Right cardiac atrium (tissue), 5 donors: ENCODE results near the gene SLC6A8. TPM values are rescaled to one million over a fixed set of nuclear protein-coding genes. Genes with fewer than 3 reads are reported as not detected.
"Not testable (repeated sequence)": the region's sequence is repeated elsewhere in the genome, so short reads cannot be mapped to it uniquely, and the experiment has no call there.

Experiments used
- ATAC-seq, 2 donors: fragments of 200-7000 bp; cut with Tn5 transposase; one replicate each; pipeline versions ENCODE4 v1.8.0 to v1.9.1; 2020; ENCODE audit warnings: moderate library complexity in 2 of 2, mild to moderate bottlenecking in 1 of 2
- DNase-seq, 3 donors: peaks; one replicate each; pipeline ENCODE4 v3.0.0-alpha.2; 2020
- H3K27ac ChIP-seq: one replicate; pipeline ENCODE4 v1.5.1; 2013; ENCODE audit warnings: mild to moderate bottlenecking, low read length, control low read depth, moderate library complexity
- H3K27me3 ChIP-seq: one replicate; pipeline ENCODE4 v1.6.1; 2013; ENCODE audit not compliant: control insufficient read depth, insufficient read depth
- H3K4me1 ChIP-seq: one replicate; pipeline ENCODE4 v1.6.1; 2013; ENCODE audit warnings: low read length; ENCODE audit not compliant: control insufficient read depth, insufficient read depth
- H3K4me3 ChIP-seq: one replicate; pipeline ENCODE4 v1.5.1; 2013; ENCODE audit warnings: low read length, control low read depth
- H3K9me3 ChIP-seq: one replicate; pipeline ENCODE4 v1.6.1; 2013; ENCODE audit warnings: low read length; ENCODE audit not compliant: control insufficient read depth
- WGBS: extraction: QIAGEN DNeasy Blood & Tissue Kit; methylation state at CpG from one replicate; pipeline ENCODE4 v1.1.7; 2013; 5-methylcytosine and 5-hydroxymethylcytosine counted together
- intact Hi-C, 4 donors: fragments of 100-400 bp; cut with DNase I; formaldehyde crosslinking; loops; one replicate each; pipeline versions ENCODE4 v1.11.0 to v1.14.0; 2022 to 2023
- polyA plus RNA-seq: library from polyadenylated mRNA; stranded (reverse); fragments of 200-250 nt; gene quantifications from one replicate; pipeline ENCODE4 v1.2.3, GENCODE V29; 2013
- total RNA-seq, 4 donors: library from RNA; stranded (reverse); fragmentation: NEBNext Ultra II Directional; extraction: Animal tissue kit (Norgen Biotek cat#: 25700); gene quantifications; one replicate each; pipeline ENCODE4 v1.2.1, GENCODE V29; 2021
- donor health status: healthy with polysubstance abuse.
- donor health status: DM: no; HTN: yes; CAD: no.
- donor health status: DM: no; HTN: no; CAD: no.
- donor health status: DM: no; HTN: yes; CAD: no; lungs with severe emphysema.
- donor health status: DM: yes; HTN: yes; CAD: no.

The SLC6A8 gene
- total and polyA plus RNA-seq, 5 donors, result 107 to 191 (median 140) TPM

DNA sequence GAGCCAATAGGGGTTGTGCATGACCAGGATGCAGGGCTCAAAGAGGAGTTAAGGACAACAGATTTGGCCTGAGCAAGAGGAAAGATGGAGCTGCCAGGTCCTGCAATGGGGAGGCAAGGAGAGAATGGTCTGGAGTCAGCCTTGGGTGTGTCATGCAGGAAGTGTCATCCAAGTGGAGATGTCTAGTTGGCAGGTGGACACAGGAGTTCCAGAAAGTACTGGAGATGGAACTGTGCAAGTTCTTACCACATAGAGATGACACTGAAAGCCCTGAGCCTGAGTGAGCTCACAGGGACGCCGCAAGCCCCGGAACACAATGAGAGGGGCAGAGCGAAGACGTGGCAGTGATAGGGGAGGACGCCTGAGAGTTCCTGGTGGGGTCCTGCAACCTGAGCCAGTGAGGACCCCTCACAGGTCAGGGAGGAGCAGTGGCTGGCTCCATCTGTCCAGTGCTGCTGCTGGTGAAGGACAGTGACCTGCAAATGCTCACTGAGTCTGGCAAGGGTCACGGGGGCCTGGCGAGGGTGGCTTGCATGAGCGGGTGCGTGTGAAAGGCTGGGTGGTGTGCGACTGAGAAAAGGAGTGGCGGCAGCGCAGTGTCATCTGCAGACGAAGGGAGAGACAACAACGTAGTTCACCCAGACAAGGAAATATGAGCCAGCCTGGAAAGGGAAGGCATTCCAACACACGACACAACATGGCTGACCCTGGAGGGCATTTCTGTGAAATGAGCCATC lies 9.4 kb downstream of the SLC6A8 start:
- H3K27me3 ChIP-seq, ATAC-seq, H3K4me3 ChIP-seq, H3K4me1 ChIP-seq, H3K27ac ChIP-seq, intact Hi-C loops, H3K9me3 ChIP-seq: not testable (repeated sequence)
- peak in 1 of 3 donors; percentile 43 for DNase-seq
- WGBS, result 77% methylated on average over 16 of the region's 16 CpGs

DNA sequence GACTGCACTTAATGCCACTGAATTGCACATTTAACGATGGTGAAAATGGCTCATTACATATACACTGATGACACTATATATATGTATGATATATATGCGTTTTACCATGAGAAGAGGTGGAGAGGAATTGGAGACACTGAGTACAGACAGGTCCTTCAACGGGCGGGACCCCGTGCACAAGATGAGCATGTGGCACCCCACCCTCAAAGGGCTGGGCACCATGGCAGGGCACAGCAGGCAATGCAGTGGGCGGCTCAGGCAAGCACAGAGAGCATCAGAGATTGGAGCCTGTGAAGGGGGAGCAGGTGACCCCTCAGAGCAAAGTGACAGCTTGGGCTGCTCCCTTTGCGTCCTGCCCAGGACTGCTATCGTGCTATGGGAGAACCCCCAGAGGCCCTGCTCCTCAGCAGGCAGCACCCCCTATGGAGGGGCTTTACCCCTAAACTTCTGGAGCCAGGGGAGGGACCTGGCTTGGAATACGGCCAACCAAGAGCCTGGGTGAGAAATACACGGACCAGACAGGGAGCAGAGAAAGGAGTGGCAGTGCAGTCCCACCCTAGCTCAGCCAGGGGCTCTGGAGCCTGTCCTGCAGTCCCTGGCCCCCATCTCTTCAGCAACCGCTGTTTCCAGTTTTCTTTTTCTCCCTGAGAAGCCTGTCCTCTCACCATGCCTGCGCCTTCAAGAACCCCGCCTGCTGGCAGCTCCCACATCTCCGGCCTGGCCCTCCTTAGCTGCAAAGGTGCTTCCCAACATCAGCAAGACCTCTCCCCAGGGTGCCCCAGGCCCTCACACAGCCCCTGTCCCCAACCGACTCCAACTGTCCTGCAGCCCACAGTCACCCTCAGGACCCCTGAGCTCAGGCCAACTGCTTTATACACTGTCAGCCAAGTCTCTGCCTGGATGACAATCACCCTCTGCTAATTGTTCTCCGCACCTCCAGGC lies 10.5 kb downstream of the SLC6A8 start:
- no peak for ATAC-seq
- no peaks in the 10 kb centered on the region for H3K27me3 ChIP-seq
- H3K27ac ChIP-seq, result peak overlapping the region; percentile 80
- 81% methylated on average over 14 of the region's 16 CpGs for WGBS
- intact Hi-C loops, result no loop called here
- H3K9me3 ChIP-seq, result no peaks in the 10 kb centered on the region
- DNase-seq, result peak in 1 of 3 donors; percentile 26
- no peak overlapping the region for H3K4me3 ChIP-seq
- H3K4me1 ChIP-seq, result no peaks in the 10 kb centered on the region

- 74% methylated on average over 15 of the region's 16 CpGs for WGBS
- H3K27me3 ChIP-seq, ATAC-seq, H3K4me3 ChIP-seq, H3K9me3 ChIP-seq, H3K4me1 ChIP-seq, intact Hi-C loops: not testable (repeated sequence)
- DNase-seq, result peak in 1 of 3 donors; percentile 25
- peak overlapping the region; percentile 80 for H3K27ac ChIP-seq
Measured at GRCh38 chrX:153699210-153699783, 11.6 kb downstream of the SLC6A8 start.

- peak overlapping the region; percentile 94 for H3K27ac ChIP-seq
- H3K4me3 ChIP-seq, H3K27me3 ChIP-seq, H3K9me3 ChIP-seq, intact Hi-C loops, H3K4me1 ChIP-seq: not testable (repeated sequence)
- 54% methylated on average over 18 of the region's 18 CpGs for WGBS
- ATAC-seq (peak; percentile 60), DNase-seq (peak in 1 of 3 donors; percentile 66)
Measured at GRCh38 chrX:153699784-153700371, 12.2 kb downstream of the SLC6A8 start.

- intact Hi-C loops, result no loop called here
- H3K9me3 ChIP-seq, result no peaks in the 10 kb centered on the region
- peak overlapping the region; percentile 94 for H3K27ac ChIP-seq
- no peak overlapping the region for H3K4me3 ChIP-seq
- DNase-seq, result peak in 2 of 3 donors; percentile 32 to 50
- no peaks in the 10 kb centered on the region for H3K4me1 ChIP-seq
- ATAC-seq, result peak; percentile 5 to 29
- H3K27me3 ChIP-seq, result no peaks in the 10 kb centered on the region
- 62% methylated on average over 15 of the region's 15 CpGs for whole genome bisulfite sequencing
Measured at GRCh38 chrX:153700376-153700945, 12.7 kb downstream of the SLC6A8 start.

GRCh38 chrX:153700967-153701366 lies 13.2 kb downstream of the SLC6A8 start:
- peak in 2 of 3 donors; percentile 18 to 46 for DNase-seq

DNA sequence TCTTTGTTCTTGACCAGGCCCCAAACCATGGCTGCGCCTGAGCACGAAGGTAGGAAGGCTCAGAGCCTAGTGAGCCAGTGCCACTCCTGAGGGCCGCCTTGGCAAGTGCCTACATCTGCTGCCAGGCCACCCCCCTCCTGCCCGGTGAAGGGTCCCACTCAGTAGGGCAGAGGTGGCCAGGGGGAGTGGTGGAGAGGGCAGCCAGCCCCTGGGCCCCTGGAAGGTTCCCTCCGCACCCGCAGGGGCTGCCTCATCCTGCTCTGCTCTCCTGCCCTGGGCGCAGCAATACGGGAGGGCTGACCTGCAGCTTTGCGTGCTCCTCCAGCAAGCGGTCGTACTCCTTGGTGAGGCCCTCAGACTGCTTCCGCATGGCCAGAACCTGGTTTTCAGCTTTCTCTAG lies 14.0 kb downstream of the SLC6A8 start:
- Histone ChIP-seq H3K27me3 (no peaks in the 10 kb centered on the region), H3K4me1 (no peaks in the 10 kb centered on the region), H3K4me3 (no peak overlapping the region), H3K27ac (no peak overlapping the region), H3K9me3 (no peaks in the 10 kb centered on the region)
- ATAC-seq (no peak), DNase-seq (peak in 2 of 3 donors; percentile 22 to 51)
- intact Hi-C loops, result no loop called here
- WGBS, result 99% methylated on average over 12 of the region's 12 CpGs

More at GRCh38 chrX:153700967-153701366, 13.2 kb downstream of the SLC6A8 start:
- Histone ChIP-seq H3K27ac (peak overlapping the region; percentile 94), H3K4me1 (no peaks in the 10 kb centered on the region), H3K27me3 (no peaks in the 10 kb centered on the region), H3K9me3 (no peaks in the 10 kb centered on the region), H3K4me3 (no peak overlapping the region)
- no peak for ATAC-seq
- 69% methylated on average over 6 of the region's 6 CpGs for WGBS
- intact Hi-C loops, result no loop called here

DNA sequence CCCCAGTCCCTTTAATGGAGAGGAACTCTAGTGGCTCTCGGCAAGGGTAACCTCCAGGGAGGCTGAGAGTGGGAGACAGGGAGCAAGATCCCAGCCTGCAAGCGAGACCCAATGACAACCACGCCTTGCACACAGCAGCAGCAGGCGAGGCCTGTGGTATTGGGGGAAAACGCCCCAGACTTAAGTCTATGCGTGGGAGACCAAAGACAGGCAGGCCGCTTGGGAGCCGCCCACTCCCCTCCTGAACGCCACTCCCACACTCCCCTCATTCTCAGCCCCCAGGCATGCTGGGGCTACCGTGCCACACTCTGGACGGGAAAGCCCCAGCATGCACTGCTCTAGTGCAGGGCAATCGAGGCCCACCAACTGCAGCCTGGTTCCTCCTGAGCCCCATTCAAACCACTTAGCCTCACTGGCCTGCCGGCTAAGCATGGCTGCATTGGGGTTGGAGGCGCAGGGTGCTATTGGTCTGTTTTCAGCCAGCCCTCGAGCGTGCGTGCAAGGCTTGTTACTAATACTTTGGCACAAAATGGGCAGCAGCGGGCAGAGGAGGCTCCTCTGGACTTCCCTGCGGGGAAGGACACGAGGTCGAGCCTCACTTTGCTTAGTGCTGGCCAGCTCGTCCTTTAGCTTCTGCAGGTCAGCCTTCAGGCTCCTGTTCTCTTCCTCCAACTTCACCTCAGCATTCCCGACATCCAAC lies 14.8 kb downstream of the SLC6A8 start:
- no peaks in the 10 kb centered on the region for H3K4me1 ChIP-seq
- DNase-seq (peak in 1 of 3 donors; percentile 27), ATAC-seq (no peak)
- H3K27ac ChIP-seq, result no peak overlapping the region
- no peak overlapping the region for H3K4me3 ChIP-seq
- no peaks in the 10 kb centered on the region for H3K9me3 ChIP-seq
- 81% methylated on average over 23 of the region's 23 CpGs for WGBS
- intact Hi-C loops, result no loop called here
- H3K27me3 ChIP-seq, result no peaks in the 10 kb centered on the region

DNA sequence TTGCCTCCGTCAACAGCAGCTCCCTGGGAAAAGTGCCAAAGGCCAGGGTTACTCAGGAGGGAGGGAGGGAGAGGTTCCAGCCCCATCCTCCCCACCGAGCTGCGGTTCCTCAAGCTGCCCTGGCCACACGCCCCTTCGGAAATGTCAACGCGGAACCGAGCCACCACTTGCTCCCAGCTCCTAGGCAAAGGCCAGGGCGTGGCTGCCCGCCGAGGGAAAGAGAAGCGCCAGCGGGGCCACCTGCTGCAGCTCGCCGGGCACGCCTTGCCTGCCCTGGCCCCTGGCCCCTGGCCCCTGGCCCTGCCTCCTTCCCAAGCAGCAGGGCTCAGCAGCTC lies 15.3 kb downstream of the SLC6A8 start:
- Histone ChIP-seq H3K4me1 (no peaks in the 10 kb centered on the region), H3K4me3 (no peak overlapping the region), H3K27me3 (no peaks in the 10 kb centered on the region), H3K9me3 (no peaks in the 10 kb centered on the region), H3K27ac (peak overlapping the region; percentile 19)
- ATAC-seq (peak in 1 of 2 donors; percentile 12), DNase-seq (peak; percentile 70 to 75 (median 75))
- 48% methylated on average over 16 of the region's 16 CpGs for WGBS
- intact Hi-C loops, result no loop called here

DNA sequence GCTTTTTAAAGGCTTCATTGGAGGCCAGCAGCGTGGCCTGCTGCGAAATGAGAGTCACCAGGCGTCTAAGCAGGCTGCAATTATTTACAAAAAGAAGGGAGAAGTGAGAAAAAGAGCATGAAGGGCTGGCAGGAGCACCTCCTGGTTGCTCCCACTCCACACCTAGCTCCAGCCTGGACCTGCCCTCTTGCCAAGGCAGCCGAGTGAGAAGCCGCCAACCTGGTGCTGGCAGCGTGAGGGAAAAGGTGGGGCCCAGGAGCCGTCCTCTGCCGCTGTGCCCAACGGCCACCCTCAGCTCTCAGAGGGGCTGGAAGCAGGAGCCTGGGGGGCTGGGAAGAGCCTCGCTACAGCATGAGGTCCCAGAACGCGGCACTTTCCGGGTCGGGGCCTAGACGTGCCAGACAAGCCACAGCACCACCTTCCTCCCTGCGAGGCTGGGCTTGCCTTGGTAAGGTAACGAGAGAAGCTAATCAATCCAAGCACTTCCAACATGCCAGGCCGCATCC lies 16.3 kb downstream of the SLC6A8 start:
- H3K4me3 ChIP-seq, result no peak overlapping the region
- H3K4me1 ChIP-seq, result no peaks in the 10 kb centered on the region
- DNase-seq (peak in 2 of 3 donors; percentile 37 to 42), ATAC-seq (no peak)
- WGBS, result 85% methylated on average over 18 of the region's 18 CpGs
- H3K9me3 ChIP-seq, result no peaks in the 10 kb centered on the region
- no peaks in the 10 kb centered on the region for H3K27me3 ChIP-seq
- H3K27ac ChIP-seq, result peak overlapping the region; percentile 88
- intact Hi-C loops, result no loop called here
